GM21360 (cell line): ENCODE measurements around the gene GPR108.

Source experiments
- ATAC-seq: cut with Tn5 transposase; IDR thresholded peaks from one replicate; pipeline ENCODE4 v1.9.1; 2021; ENCODE audit warnings: mild to moderate bottlenecking, moderate library complexity; ENCODE audit not compliant: unreplicated experiment

The GPR108 gene

DNA sequence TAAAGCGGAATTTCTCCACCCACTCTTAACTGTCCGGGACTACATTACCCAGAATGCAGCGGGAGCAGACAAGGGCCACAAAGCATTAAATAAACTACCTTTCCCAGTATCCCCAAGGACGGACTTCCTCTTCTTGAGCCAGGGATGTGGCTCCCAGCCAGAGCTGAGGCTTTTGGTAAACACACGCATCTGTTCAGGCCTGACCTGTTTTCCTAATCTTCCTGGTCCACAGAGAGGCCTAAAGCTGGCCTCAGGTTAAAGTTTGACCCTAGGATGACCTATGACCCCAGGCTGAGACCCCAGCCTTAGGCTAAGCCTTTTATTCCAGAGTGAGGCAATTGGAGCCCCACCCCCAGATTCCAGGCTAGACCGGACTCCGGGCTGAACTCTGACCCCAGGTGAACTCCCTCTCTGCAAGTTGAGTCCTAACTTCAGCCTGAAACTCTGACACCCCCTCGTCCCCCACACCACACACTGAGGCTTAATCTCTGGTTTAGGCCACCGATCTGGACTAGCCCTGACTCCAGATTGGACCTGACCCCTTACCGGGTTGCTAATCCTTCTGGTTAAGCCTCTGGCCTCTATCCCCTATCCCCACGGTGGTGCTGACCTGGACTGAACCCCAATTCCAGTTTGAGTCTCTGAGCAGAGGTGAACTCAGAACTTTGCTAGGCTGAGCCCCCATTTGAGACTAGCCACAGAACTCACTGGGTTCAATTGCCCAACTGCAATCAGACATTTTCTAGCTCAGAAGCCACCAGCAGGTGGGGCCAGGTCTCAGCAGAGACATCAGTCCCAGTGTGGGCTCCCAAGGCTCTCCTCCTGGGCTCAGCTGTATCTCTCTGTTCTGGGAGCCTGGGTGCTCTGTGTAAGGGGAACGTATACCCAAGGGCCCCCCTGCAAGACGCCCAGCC is 750 bp upstream of the GPR108 start:
- ATAC-seq = no peak

DNA sequence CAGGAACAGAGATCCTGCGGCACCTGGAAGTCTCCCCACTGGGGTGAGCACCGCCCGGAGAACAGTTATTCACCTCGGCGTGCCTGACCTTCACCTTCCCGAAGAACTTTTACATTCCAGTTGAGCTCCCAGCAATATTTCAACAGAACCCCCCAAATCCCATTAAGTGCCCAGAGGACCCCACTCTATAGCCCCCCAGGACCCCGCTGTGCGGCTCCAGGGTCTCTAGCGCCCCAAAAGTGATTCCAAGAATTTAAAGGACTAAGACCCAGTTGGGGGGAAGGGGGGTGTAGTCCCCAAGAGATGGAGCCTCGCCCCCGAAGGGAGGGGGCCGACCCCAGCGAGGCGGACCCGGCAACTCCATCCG is 480 bp downstream of the GPR108 start:
- ATAC-seq = no peak

DNA sequence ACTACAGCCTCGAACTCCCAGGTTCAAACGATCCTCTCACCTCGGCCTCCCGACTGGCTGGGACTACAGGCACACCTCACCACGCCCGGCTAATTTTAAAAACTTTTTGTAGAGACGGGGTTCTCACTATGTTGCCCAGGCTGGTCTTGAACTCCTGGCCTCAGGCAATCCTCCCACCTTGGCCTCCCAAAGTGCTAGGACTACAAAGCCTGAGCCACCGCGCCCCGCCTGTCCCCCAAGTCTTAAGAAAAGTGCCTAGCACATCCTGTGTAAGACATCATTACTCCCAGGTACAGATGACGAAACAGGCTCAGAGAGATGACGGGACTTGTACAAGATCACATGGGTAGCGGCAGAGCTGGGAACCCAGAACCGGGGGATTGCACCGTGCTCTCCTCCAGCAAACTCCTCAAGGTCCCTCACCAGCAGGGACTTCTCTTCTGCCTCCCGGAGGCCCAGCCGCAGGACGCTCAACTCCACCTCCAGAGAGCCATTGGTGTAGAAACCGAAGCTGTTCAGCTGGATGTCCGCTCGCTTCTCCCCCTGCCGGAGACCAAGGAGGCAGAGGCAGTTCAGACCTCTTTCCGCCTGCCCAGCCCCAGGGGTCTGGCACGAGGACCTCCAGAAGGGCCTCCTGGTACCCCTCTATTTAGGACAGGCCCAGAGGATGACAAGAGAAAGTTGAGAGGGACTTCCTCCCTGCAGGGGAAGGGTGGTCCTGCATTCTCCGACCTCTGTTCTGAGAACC is 1.0 kb downstream of the GPR108 start:
- no peak for ATAC-seq

DNA sequence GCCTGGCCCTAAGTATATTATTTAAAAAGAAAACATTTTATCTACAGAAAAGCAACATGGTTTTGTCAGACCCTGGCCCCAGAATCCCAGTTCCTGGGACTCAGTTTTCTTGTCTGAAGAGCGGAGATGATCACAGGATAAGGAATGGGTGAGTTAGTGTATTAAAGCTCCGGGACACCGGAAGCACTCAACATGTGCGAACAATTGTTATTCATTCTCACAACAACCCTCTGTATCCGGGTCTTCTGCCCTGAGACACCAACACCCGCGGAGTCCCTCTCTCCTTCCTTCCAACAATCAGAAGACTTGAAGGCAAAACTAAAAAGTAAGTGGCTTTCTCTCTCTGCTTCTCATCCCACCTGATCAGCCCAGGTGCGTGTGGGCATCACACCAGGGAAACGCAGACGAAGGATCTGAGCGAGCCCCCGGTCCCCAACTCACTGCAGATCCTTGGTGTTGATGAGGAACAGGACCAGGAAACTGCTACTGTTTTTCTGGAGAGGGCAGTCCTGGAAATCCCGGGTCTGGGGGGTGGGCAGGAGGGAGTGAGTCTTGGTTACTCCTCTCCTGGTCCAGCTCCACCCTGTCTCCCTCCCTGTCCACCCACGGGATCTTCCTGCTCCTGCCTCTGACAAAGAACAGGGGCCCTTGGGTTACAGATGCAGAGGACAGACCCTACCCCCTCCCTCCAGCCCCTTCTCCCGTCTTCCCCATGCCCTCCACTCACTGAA is 2.0 kb downstream of the GPR108 start:
- ATAC-seq = no peak

DNA sequence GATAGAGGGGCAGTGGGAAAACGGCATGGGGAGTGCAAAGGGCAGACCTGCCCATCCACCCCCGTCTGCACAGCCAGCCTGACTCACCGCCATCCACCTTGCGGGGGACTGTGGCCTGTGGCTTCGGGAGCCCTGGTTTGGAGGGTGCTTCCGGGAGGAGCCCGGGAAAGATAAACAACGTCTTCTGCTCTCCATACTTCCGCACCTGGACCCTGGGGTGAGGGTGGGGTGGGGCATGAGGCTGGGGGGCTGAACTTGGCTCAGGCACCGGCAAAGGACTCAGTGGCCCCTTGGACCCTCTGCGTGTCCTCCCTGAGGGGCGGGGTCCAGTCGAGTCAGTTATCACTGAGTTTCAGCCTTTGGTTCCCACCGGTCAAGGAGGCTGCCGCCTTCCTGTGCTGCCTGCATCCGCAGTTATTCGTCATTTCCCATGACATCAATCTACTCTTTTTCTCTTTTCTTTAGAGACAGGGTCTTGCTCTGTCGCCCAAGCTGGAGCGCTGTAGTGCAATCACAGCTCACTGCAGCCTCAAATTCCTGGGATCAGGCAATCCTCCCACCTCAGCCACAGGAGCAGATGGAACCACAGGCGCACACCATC is 3.2 kb downstream of the GPR108 start:
- no peak for ATAC-seq

DNA sequence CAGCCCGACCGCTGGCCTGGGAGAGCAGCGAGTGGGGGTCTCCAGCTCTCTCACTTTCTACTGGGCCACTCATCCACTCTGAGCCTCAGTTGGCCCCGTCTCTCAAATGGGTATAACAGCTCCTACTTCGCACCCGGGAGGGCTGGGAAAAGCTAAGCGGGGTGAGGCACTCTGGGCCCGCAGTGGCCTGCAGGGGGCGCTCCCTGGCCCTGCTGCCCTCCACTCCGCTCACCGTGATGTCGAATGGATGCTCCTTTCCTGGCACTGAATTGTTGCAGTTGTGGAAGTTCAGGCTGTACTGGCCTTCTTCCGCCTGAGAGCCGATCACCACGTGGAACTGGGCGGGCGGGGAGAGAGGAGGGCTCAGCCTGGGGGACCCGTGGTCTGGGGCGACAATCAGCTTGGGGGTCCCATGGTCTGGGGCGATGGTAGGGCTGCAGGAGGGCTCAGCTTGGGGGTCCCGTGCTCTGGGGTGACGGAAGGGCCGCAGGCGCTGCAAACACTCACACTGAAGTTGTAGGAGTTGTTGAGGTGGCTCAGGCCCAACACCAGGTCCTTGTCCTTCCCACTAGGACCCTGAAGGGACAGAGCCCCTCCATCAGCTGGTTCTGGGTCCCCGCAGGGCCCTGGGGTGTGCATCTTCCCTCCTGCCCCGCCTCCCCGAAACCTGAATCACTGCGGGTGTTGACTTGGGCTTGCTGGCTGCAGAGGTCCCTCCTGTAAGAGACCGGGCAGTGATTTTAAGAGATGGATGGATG is 3.9 kb downstream of the GPR108 start:
- ATAC-seq = no peak

DNA sequence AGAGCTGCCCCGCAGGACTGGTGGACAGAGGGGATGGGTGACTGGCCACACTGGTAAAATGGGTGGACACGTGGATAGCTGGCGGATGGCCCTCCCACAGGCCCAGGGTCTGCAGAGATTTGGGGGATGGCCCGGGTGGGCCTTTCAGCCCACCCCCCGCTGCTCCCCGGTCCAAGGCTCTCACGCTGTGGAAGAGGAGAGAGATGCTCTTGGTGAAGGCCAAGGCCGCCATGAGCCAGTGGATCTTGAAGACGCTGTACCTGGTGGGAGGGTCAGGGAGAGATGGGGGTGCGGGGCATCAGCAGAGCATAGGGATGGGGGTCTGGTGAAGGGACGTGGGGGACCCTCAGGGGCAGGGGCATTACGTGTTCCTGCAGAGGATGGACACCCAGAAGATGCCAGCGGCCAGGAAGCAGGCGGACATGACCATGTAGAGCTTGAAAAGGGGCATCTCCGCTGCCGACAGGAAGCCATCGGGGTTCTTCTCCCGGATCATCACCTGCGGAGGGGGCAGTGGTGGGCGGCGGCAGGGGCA is 4.5 kb downstream of the GPR108 start:
- ATAC-seq = no peak

DNA sequence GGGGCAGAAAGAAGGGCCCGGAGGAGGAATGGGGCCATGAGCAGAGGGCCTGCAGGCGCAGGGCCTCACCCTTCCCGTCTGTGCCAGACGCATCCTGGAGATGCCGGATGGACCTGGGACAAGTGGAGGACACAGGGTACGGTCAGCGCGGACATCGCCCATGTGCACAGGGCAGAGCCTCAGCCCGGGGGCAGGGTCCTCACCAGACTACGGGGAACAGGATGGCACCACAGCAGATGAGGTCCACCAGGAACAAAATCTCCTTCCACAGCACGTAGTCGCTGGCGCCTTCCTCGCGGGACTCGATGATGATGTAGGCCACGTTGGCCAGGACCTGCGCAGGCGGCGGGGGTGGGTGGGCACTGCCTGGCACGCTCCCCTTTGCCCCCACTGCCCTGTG is 5.6 kb downstream of the GPR108 start:
- no peak for ATAC-seq

DNA sequence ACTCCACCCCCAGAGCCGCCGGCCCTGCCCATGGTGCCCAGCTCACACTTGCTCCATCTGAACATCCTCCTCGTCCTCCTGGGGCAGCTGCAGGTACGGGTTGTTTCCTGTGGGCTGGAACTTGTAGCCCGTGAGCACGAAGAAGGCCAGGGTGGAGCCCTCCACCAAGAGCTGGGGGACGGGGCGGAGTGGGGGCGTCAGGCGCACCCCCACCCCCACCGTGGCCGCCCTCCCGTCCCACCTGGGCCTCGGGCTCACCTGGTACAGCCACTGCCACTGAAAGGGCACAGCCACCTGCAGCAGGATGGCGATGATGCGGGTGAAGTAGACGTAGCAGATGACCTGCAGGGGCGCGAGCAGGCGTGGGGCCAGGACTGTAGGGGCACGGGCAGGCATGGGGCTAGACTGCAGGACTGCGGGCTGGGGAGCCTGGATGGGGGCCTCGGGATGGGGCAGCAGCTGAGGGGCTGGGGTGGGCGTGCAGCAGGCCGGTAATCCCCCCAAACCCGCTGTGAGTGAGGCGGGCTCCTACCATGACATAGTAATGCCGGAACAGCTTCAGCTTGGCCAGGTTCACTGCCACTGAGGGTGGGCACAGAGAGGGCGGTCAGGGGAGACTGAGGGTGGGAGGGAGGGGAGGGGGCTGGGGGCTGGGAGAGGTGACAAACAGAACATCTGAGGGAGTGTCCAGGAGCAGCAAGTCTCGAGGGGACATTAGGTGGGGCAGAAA is 6.3 kb downstream of the GPR108 start:
- ATAC-seq = no peak

DNA sequence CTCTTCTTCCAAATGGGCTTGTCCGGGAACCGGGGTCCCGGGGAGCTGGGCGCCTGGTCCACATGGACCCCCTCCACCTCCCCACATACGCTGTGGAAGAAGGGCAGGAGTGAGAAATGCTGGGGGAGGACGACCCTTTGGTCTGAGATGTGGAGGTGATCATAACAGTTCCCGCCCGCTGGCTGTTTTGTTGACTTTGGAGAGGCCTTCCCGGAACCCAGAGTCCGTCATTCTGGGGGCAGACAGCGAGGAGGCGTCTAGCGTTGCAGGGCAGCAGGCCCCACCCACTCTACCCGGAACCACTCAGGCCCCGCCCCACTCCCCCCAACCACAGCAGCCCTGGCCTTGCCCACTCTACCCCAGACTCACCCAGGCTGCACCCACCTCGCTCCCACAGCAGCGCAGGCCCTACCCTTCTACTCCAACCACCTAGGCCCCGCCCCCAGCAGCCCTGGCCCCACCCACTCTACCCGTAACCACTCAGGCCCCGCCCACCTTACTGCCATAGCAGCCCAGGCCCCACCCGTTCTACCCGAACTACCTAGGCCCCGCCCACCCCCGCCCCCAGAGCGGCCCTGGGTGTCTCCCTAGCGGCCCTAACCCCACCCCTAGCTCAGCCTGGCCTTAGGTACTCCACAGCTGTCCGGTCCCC is 7.1 kb downstream of the GPR108 start:
- ATAC-seq = no peak

DNA sequence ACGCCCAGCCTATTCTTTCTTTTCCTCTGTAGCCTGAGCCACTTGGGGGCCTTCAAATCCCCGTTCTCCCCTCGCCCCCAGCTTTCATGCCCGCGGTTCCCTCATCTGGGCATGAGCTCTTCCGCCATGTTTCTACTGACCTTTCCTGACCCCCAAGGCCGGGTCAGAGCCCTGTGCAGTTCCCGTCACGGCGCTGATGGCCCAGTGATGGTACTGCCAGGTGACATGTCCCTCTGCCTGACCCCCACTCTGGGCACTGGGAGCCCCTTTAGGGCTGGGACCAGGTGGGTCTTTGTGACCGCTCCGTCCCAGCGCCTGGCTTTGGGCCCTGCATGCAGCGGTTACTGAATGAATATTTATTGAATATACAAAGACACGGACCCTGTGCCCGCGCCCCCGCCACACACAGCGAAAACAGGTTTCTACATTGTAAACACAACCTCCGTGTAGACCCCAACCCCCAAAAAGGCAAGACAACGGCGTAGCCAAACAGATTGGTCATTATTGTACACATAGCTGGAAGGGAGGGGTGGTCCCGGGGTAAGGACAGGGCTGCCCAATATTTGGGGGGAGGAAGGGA is 7.7 kb downstream of the GPR108 start:
- ATAC-seq = no peak

DNA sequence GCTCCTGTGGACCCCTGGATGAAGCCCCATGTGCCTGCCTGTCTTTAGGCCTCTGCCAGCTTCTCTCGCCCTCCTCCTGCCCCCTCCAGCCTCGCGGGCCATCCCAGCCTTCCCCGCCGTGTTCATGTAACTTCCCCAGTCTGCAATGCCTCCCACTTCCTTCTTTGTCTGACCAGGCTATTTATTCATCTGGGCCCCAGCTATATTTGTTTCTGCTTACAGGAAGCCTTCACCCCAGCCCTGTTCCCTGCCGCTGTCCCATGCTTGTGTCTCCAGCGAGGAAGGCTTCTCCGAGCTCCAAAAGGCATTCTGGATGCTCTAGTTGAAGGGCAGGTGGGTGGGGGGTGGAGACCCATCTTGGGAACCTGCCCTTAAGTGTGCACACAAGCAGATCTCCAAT is 9.0 kb downstream of the GPR108 start:
- ATAC-seq = no peak

DNA sequence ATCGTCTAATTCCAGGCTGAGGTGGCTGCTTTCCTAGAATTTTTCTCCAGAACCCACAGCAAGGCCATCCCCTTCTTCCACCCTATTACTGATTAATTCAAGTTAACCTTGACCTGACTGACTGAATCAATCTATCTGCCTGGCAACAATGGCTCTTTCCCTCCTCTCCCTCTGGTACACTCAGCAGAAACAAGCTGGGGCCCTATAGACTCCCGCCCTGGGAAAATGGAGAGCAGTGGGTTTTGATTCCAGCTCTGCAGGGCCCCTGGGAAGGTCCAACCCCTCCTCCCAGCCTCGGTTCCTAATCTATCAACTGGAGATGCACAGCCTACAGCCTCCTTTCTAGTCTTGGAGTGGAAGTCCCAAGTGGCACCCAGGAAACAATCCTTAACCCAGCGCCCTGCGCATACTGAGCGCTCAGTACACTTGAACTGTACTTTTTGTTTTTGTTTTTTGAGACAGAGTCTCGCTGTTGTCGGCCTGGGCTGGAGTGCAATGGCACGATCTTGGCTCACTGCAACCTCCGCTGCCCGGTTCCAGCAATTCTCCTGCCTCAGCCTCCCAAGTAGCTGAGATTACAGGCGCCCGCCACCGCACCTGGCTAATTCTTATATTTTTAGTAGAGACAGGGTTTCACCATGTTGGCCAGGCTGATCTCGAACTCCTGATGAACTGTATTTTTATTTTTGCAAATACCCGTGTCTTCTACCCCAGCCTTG is 11.7 kb downstream of the GPR108 start:
- no peak for ATAC-seq

DNA sequence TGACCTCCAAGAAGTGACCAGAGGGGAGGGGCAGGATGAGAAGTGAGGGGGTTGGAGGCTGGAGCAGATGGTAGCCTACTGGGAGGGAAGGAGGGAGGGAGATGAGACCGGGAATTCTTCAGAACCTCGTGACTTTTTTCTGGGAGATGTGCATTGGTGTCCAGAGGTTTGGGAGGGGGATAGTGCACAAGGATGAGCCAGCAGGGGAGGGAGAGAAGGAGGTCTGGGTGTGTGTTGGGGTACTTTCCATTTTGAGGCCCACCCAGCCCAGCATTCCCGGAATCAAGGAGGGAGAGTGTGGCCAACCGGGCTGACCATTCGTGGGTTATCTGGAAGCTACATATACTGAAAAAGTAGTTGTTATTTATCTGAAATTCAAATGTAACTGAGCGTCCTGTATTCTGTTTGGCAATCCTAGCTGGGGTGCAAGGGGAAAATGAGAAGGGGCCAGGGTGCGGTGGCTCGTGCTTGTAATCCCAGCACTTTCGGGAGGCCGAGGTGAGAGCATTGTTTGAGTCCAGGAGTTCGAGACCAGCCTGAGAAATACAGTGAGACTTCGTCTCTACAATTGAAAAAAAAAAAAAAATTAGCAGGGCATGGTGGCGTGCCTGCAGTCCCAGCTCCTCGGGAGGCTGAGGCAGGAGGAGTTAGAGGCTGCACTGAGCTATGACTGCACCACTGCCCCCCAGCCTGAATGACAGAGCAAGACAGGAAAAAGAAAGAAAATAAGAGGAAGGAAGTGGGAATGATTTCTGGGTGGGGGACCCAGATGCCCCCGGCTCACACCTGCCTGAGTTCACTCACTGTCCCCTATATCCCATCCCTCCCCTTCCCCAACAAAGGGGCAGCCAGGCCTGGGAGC is 12.5 kb downstream of the GPR108 start:
- ATAC-seq = no peak

DNA sequence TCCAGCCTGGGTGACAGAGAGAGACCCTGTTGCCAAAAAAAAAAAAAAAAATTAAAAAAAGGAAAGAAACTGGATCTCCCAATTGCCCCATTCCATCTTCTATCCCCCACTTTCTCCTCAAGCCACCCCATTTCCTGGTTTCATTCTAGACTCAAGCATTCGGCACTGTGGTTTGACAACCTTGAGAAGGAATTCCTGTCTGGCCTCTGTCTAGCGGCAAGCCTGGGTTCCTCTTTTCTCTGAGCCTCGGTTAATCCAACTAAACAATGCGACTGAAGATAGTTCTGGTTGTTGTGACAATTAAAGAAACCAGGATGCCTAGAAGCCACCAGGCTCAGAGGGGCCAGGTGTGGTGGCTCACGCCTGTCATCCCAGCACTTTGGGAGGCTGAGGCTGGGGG is 13.6 kb downstream of the GPR108 start:
- ATAC-seq = no peak

DNA sequence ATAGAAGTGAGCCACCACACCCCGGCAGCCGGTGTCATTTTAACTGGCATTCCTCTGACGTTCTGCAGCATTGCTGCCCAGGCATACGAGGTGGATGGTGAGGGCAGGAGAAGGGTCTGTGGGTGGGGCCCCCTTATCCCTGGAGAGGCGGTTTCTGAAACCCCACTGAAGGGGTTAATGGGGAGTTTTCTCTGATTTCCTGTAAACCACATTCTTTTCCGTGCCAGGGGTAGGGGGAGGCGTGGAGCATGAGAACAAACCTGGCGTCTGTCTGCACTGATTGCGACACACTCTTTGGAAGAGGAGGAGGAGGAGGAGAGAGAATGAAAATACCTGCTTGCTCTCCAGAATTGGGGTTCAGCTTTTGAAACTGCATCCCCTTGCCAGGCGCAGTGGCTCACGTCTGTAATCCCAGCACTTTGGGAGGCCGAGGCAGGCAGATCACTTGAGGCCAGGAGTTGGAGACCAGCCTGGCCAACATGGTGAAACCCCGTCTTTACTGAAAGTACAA is 14.2 kb downstream of the GPR108 start:
- ATAC-seq = no peak

DNA sequence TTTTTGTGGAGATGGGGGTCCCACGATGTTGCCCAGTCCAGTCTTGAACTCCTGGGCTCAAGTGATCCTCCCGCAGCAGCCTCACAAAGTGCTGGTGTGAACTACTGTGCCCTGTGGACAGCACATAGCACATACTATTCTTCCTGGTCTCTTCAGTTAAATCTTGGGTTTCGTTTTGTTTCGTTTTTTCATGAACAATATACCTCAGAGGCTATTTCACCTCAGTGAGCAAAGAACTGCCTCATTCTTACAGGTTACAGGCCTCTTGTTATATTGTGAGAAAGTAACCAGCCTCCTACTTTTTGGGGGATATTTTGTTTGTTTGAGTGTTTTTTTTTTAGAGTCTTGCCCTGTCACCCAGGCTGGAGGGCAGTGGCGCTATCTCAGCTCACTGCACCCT is 15.6 kb downstream of the GPR108 start:
- no peak for ATAC-seq
